Activated naive CD4-positive, alpha-beta T cell treated with anti-CD3 and anti-CD28 coated beads for 36 hours (primary cell): ENCODE data around the gene GTF2IRD2. TPM values are rescaled to one million over a fixed set of nuclear protein-coding genes. Genes with fewer than 3 reads are reported as not detected.
"Not testable (repeated sequence)": the region's sequence is repeated elsewhere in the genome, so short reads cannot be mapped to it uniquely, and the experiment has no call there.

Experiments
- CTCF ChIA-PET: fragments of 350-600 bp; sonication (Branson Sonifier 250); formaldehyde crosslinking; loops from one replicate; lab custom pipeline; 2021; ENCODE audit warnings: antibody characterized with exemption; lab: Charles Lee
- DNase-seq: peaks from one replicate; pipeline ENCODE4 v3.0.0-alpha.2; 2020
- H3K27ac Mint-ChIP-seq: one replicate; pipeline ENCODE4 v1.8.0; 2021; ENCODE audit warnings: mild to moderate bottlenecking, mixed read lengths
- H3K27me3 Mint-ChIP-seq: one replicate; pipeline ENCODE4 v1.8.0; 2021; ENCODE audit warnings: low read depth, mixed read lengths
- H3K36me3 Mint-ChIP-seq: one replicate; pipeline ENCODE4 v1.8.0; 2021; ENCODE audit warnings: low read depth, mixed read lengths
- H3K4me1 Mint-ChIP-seq: one replicate; pipeline ENCODE4 v1.8.0; 2021; ENCODE audit warnings: low read depth, mixed read lengths
- H3K4me3 Mint-ChIP-seq: one replicate; pipeline ENCODE4 v1.8.0; 2021; ENCODE audit warnings: mild to moderate bottlenecking, moderate library complexity, mixed read lengths
- H3K9me3 Mint-ChIP-seq: one replicate; pipeline ENCODE4 v1.8.0; 2021; ENCODE audit warnings: mixed read lengths
- intact Hi-C: fragments of 100-400 bp; cut with micrococcal nuclease; formaldehyde crosslinking; loops from one replicate; pipeline ENCODE4 v1.15.1; 2023
- total RNA-seq, 2 experiments: library from RNA; stranded (reverse); gene quantifications; one replicate each; pipeline ENCODE4 v1.2.3, GENCODE V29; 2021

GTF2IRD2 gene
- total RNA-seq, 2 experiments from 2014 or later: 2.0 to 2.1 TPM

GRCh38 chr7:74829959-74830358 is 21.4 kb downstream of the GTF2IRD2 start:
- H3K4me3 Mint-ChIP-seq, DNase-seq, CTCF ChIA-PET, H3K9me3 Mint-ChIP-seq, H3K27me3 Mint-ChIP-seq, intact Hi-C loops, H3K36me3 Mint-ChIP-seq, H3K4me1 Mint-ChIP-seq, H3K27ac Mint-ChIP-seq: not testable (repeated sequence)

GRCh38 chr7:74821259-74821658 is 30.1 kb downstream of the GTF2IRD2 start:
- H3K4me3 Mint-ChIP-seq, DNase-seq, H3K9me3 Mint-ChIP-seq, intact Hi-C loops, H3K27me3 Mint-ChIP-seq, CTCF ChIA-PET, H3K27ac Mint-ChIP-seq, H3K4me1 Mint-ChIP-seq, H3K36me3 Mint-ChIP-seq: not testable (repeated sequence)

DNA sequence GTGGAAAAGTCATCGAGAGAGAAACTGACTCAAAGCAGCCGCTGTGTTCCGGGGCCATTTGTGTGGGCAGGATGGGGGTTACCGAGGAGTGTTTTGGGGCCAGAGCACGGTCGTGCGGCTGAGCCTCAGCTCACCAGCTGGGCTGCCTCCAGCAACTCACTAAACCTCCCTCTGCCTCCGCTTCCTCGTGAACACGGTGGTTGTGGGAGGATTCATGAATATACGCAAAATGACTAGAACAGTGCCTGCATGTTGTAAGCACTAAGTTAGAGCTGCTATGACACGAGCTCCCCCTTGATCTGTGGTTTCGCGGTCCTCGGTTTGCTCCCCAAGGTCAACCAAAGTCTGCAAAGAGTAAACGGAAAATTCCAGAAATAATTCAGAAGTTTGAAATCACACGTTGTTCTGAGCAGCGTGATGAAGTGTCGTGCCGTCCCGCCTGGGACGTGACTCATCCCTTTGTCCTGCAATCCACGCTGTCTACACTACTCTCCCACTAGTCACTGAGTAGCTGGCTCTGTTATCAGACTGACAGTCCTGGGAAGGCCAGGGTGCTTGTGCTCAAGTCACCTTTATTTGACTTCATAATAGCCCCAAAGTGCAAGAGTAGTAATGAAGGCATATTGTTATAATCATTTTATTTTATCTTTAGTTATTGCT is 31.1 kb downstream of the GTF2IRD2 start:
- H3K27ac Mint-ChIP-seq, H3K9me3 Mint-ChIP-seq, DNase-seq, H3K36me3 Mint-ChIP-seq, CTCF ChIA-PET, H3K4me1 Mint-ChIP-seq, H3K27me3 Mint-ChIP-seq, H3K4me3 Mint-ChIP-seq, intact Hi-C loops: not testable (repeated sequence)

GRCh38 chr7:74815882-74816281 is 35.5 kb downstream of the GTF2IRD2 start:
- H3K4me3 Mint-ChIP-seq, CTCF ChIA-PET, intact Hi-C loops: not testable (repeated sequence)

DNA sequence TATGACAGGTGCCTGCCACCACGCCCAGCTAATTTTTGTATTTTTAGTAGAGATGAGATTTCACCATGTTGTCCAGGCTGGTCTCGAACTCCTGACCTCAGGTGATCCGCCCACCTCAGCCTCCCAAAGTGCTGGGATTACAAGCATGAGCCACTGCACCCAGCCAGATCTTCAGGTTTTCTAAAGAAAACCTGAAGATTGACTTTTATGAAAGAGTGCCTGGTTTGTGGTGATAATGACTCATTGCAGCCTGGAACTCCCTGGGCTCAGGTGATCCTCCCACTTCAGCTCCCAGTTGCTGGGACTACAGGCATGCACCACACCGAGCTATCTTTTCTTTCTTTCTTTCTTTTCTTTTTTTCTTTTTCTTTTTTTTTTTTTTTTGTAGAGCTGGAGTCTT is 52.8 kb downstream of the GTF2IRD2 start:
- H3K36me3 Mint-ChIP-seq, H3K9me3 Mint-ChIP-seq, H3K27me3 Mint-ChIP-seq, CTCF ChIA-PET, H3K4me3 Mint-ChIP-seq, intact Hi-C loops, H3K27ac Mint-ChIP-seq, H3K4me1 Mint-ChIP-seq: not testable (repeated sequence)
- DNase-seq: peak; percentile 18

More at GRCh38 chr7:74815882-74816281, 35.5 kb downstream of the GTF2IRD2 start:
- not testable (repeated sequence) for DNase-seq, H3K27ac Mint-ChIP-seq, H3K4me1 Mint-ChIP-seq, H3K36me3 Mint-ChIP-seq, H3K9me3 Mint-ChIP-seq, H3K27me3 Mint-ChIP-seq

- DNase-seq, CTCF ChIA-PET, H3K4me3 Mint-ChIP-seq, H3K27me3 Mint-ChIP-seq, H3K27ac Mint-ChIP-seq, intact Hi-C loops, H3K36me3 Mint-ChIP-seq, H3K4me1 Mint-ChIP-seq, H3K9me3 Mint-ChIP-seq: not testable (repeated sequence)
Measured at GRCh38 chr7:74797848-74798622, 53.4 kb downstream of the GTF2IRD2 start.

GRCh38 chr7:74789200-74789736 is 62.1 kb downstream of the GTF2IRD2 start:
- H3K9me3 Mint-ChIP-seq, H3K27ac Mint-ChIP-seq, H3K4me1 Mint-ChIP-seq, DNase-seq, H3K36me3 Mint-ChIP-seq, H3K27me3 Mint-ChIP-seq, CTCF ChIA-PET, H3K4me3 Mint-ChIP-seq, intact Hi-C loops: not testable (repeated sequence)

DNA sequence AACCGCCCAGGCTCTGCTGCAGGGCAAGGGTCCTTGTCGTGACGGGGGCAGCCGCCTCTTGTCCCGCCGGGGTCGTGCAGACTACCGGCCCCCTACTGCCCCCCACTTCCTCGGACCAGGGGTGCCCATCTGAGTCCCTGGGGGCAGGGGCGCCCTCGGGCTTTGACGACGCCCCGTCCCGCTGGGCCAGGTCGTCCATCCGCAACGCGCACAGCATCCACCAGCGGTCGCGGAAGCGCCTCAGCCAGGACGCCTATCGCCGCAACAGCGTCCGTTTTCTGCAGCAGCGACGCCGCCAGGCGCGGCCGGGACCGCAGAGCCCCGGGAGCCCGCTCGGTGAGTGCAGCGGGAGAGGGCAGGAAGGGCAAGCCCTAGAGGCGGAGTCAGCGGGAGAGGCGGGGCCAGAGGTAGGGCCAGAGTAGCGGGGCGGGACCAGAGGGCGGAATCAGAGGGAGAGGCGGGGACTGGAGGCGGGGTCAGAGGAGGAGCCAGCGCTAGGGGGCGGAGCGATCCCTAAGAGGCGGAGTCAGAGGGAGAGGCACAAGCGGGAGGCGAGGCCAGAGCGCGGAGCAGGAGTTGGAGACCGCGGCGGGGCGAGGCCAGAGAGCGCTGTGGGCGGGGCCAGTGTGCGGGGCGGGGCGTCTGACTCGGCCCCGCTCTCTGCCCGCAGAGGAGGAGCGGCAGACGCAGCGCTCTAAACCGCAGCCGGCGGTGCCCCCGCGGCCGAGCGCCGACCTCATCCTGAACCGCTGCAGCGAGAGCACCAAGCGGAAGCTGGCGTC is 62.8 kb downstream of the GTF2IRD2 start:
- H3K4me1 Mint-ChIP-seq, H3K36me3 Mint-ChIP-seq, H3K4me3 Mint-ChIP-seq, H3K27ac Mint-ChIP-seq, CTCF ChIA-PET, H3K27me3 Mint-ChIP-seq, intact Hi-C loops, H3K9me3 Mint-ChIP-seq: not testable (repeated sequence)
- DNase-seq: peak; percentile 98

- H3K4me1 Mint-ChIP-seq, H3K36me3 Mint-ChIP-seq, DNase-seq, intact Hi-C loops, H3K27ac Mint-ChIP-seq, H3K9me3 Mint-ChIP-seq, H3K4me3 Mint-ChIP-seq, CTCF ChIA-PET, H3K27me3 Mint-ChIP-seq: not testable (repeated sequence)
Measured at GRCh38 chr7:74783595-74783994, 67.8 kb downstream of the GTF2IRD2 start.

DNA sequence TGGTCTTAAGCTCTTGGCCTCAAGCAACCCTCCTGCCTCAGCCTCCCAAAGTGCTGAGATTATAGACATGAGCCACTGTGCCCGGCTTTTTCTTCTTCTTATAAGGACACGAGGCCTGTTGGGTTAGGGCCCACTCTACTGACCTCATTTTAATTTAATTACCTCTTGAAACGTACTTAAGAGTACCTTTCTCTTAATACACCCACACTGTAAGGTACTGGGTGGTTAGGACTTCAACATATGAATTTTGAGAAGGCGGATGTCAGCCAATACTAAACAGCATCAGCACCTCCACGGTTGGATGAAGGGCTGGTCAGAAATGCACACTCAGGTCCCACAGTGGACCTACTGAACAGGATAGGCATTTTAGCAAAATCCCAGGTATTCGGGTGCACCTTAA is 69.7 kb downstream of the GTF2IRD2 start:
- DNase-seq, CTCF ChIA-PET, H3K4me1 Mint-ChIP-seq, intact Hi-C loops, H3K4me3 Mint-ChIP-seq, H3K36me3 Mint-ChIP-seq, H3K27me3 Mint-ChIP-seq, H3K27ac Mint-ChIP-seq, H3K9me3 Mint-ChIP-seq: not testable (repeated sequence)

DNA sequence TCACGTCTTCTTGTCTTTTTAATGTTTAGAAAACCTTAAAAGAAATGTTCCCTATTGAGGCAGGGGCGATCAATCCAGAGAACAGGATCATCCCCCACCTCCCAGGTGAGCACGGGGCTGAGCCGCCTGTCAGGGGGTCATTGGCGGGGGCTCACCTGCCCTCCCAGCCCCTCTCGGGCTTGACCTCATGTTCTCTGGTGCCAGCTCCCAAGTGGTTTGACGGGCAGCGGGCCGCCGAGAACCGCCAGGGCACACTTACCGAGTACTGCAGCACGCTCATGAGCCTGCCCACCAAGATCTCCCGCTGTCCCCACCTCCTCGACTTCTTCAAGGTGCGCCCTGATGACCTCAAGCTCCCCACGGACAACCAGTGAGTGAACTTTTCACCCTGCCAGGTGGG is 72.4 kb downstream of the GTF2IRD2 start:
- intact Hi-C loops, H3K4me3 Mint-ChIP-seq, H3K9me3 Mint-ChIP-seq, CTCF ChIA-PET, H3K27ac Mint-ChIP-seq, DNase-seq, H3K36me3 Mint-ChIP-seq, H3K4me1 Mint-ChIP-seq, H3K27me3 Mint-ChIP-seq: not testable (repeated sequence)

- H3K9me3 Mint-ChIP-seq, H3K27me3 Mint-ChIP-seq, H3K27ac Mint-ChIP-seq, intact Hi-C loops, H3K4me3 Mint-ChIP-seq, H3K4me1 Mint-ChIP-seq, H3K36me3 Mint-ChIP-seq, CTCF ChIA-PET, DNase-seq: not testable (repeated sequence)
Measured at GRCh38 chr7:74775111-74775510, 76.3 kb downstream of the GTF2IRD2 start.
